ENCODE measurements around the gene HDAC11.

HDAC11 gene

GRCh38 chr3:13470894-13471574 lies 9.1 kb upstream of the HDAC11 start:
- DNase-seq, result no peak

DNA sequence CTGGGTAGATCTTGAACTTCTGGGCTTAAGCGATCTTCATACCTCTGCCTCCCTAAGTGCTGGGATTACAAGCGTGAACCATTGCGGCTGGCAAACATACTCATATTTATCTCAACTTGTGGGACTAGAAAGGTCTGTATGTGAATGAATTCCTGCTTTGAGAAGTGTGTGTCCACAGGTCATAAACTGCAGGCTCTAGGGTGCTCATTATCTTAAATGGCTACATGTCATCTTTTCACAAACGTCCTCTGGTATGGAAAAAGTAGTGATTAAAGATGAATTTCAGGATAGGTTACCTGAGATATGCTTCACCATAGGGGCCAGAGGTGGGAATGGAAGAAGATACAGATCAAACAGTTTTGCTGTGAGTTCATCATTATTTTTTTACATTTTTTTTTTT lies 7.8 kb upstream of the HDAC11 start:
- no peak for DNase-seq

DNA sequence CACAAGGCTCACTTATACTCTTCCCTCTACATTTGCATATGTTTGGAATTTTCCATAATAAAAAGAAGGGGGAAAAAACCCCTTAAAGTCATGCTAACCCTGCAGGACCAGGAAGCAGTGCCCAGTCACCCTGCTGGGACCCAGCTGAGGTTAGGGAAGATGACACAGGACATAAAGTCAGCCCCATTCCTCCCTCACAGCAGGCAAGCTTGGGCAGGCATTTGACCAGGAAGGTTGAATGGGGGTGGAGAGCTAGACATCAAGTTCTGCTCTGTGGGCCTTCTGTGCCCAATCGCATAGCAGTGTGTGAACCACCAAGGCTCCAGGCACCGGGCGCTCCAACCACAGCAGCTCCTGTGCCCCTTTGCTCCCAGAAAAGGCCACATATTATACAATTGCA lies 7.1 kb upstream of the HDAC11 start:
- no peak for DNase-seq

DNA sequence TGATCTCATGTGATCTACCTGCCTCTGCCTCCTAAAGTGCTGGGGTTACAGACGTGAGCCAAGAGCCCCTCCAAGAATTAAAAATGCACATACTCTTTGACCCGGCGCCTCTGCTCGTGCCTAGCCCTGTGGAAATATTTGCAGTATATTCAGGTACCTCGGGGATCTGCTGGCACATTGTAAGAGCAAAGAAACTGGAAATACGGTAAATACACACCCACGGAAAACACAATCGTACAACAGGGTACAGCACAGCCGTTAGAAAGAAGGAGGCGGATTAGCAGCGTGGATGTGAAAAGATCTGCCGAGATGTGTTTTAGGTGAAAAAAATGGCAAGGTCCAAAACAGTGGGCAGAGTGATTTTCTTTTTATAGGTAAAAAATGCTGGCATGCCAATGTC lies 6.1 kb upstream of the HDAC11 start:
- DNase-seq, result no peak

GRCh38 chr3:13474776-13475303 lies 5.3 kb upstream of the HDAC11 start:
- no peak for DNase-seq

- DNase-seq, result no peak
Measured at GRCh38 chr3:13475871-13476590, 4.1 kb upstream of the HDAC11 start.

DNA sequence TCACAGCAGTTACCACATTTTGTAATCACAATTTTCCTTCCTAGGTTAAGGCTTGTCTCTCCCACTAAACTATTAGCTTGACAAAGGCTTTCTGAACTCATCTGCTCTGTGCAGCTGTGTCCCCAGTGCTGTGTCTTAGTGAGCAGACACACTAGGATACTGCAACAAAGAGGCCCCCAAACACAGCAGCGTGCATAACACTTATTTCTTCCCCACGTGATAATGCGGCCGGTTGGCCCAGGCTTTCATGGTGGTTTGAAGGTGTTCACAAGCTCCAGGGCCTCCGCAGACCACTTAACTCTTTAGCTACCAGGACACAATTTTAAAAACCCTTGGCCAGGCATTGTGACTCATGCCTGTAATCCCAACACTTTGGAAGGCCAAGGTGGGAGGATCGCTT lies 2.2 kb upstream of the HDAC11 start:
- no peak for DNase-seq

GRCh38 chr3:13479332-13479581 lies 849 bp upstream of the HDAC11 start:
- DNase-seq, result peak; percentile 58 to 85 (median 74)

- peak; percentile 29 to 64 (median 51) for DNase-seq
Measured at GRCh38 chr3:13480340-13481318, 523 bp downstream of the HDAC11 start.

- peak in 1 of 4 experiments; percentile 0 for DNase-seq
Measured at GRCh38 chr3:13482106-13482690, 2.1 kb downstream of the HDAC11 start.

DNA sequence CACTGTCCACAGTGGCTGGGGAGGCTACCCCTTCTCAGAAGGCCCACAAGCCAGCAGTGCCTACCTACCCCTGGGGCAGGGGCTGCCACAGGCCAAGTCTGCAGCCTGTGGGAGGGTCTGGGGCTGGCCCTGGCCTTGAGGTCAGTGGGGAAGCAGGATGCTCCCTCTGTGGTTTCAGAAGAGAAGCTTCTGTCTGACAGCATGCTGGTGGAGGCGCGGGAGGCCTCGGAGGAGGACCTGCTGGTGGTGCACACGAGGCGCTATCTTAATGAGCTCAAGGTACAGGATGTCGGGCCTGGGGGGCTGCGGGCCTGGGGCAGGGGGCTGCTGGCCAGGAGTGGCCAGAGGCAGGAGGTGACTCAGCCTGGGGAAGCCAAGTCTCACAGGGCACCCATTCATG lies 3.2 kb downstream of the HDAC11 start:
- DNase-seq, result peak in 1 of 4 experiments; percentile 1

- DNase-seq, result peak in 1 of 4 experiments; percentile 1
Measured at GRCh38 chr3:13483988-13484695, 4.0 kb downstream of the HDAC11 start.

DNA sequence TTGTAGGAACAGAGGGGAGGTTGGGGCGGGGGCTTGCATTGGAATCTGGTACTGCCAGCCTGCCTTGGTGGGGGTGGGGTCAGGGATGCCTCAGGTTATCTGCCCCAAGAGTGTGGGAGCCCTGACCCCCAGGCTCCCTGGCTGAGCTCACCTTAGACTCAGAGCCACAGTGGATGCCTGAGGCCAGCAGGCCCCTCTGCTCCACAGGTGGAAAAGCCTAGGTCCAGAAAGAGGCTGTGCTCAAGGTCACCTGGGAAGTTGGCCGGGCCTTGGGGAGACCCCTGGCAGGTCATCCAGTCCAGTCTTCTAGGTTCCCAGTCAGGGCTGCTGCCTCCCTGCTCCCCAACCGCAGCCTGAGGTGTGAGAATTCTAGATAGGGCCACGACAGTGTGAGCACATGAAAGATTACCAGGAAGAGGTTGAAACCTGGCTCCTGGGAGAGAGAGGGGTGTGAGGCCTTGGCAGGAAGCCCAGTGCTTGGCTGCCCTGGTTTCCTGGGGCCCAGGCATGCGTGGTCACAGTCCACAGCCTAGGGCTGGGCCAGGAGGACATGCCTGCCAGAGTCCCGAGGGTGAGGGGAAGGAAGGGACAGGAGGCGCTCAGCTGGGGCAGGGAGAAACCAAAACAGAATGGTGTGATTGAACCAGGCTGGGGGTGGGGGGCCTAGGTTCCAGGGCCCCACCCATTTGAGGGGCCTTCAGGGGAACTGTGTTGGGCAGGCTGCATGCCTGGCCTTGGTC lies 4.9 kb downstream of the HDAC11 start:
- peak in 2 of 4 experiments; percentile 22 to 42 for DNase-seq

- peak; percentile 48 to 66 (median 62) for DNase-seq
Measured at GRCh38 chr3:13485630-13486562, 5.8 kb downstream of the HDAC11 start.

GRCh38 chr3:13487403-13487802 lies 7.3 kb downstream of the HDAC11 start:
- DNase-seq, result peak in 1 of 4 experiments; percentile 1

GRCh38 chr3:13491206-13491974 lies 11.3 kb downstream of the HDAC11 start:
- DNase-seq, result no peak

DNA sequence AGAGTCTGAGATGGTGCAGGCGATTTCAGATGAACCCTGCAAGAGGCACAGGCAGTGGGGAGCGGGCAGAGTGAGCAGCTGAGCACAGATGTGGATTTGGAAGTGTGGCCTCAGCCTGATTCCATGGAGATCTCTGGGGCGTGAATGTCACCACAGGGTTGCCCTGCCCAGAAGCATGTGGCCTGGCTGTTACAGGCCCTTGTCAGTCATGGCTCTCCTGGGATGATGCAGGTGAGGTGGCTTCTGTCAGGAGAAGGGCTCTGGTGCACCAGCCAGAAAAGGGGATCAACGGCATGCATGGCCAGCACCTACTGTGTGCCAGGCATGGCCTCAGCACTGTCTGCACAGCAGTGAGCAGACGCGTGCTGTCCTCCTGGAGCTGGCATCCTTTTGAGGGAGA lies 11.9 kb downstream of the HDAC11 start:
- DNase-seq, result no peak

DNA sequence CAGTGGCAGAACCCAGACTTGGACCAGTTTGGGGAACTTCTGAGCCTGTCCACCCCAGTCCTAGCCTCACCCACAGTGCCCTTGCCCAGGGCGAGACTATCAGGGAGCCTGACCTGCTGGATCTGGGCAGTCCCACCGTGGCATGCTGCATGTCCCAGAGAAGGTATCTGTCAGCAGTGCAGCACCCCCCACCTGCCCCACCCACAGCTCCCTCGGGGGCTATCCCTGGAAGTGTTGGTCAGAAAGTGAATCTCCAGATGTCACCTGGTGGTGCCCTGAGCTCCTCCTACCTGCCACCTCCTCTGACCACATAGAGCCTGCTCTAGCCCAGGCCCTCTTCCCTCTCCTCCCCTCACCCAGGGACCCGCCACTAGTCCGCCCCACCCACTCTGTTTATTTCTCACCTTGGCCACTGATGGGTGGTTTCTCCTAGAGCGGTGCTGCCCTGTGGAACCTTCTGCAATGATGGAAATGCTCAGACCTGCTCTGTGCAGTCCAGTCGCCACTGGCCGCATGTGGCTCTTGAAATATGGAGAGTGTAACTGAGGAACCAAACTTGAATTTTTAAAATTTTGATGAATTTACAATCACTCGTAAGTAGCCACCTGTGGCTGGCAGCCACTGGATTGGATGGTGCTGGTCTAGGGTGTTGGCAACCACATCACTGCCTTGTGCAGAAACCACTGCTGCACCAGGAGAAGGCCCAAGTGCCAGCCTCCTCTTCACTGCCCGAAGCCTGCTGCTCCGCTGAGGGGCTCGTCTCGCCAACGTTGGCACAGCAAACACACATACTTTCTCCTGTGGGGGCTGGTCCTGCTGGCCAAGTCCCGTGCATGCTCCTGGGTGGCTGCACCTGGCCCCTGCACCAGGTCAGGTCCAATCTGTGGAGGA lies 13.1 kb downstream of the HDAC11 start:
- DNase-seq, result no peak
